WTC11 (cell line): ENCODE results near the gene RNF113B. TPM values are rescaled to one million over a fixed set of nuclear protein-coding genes. Genes with fewer than 3 reads are reported as not detected.

Experiments
- microRNA-seq: library from miRNA; unstranded; fragments of <30 nt; microRNA quantifications from one replicate; pipeline ENCODE4 v1.2.0, GENCODE V29; 2022; ENCODE audit warnings: borderline number of aligned reads
- total RNA-seq: library from RNA; stranded (reverse); gene quantifications from 3 replicates; pipeline ENCODE4 v1.2.3, GENCODE V29; 2021

RNF113B gene
- total RNA-seq, 1 experiment from 2014 or later, result not detected

Small RNA genes lying within 50 kb of the gene (microRNA-seq; reads per million reads assigned to microRNA genes)
- 1.0 reads per million for gene MIR3170

Other genes starting within 250 kb of the RNF113B start
- gene IPO5, start 223.6 kb downstream of the RNF113B start, total RNA-seq, result 275 to 301 TPM (median 280 TPM) in 3 replicates
- 80.8 to 96.6 TPM (median 91.1 TPM) in 3 replicates for gene FARP1, start 34.2 kb downstream of the RNF113B start, total RNA-seq